HG03108 (cell line): ENCODE data around the gene FBXL5.

Source experiments
- ATAC-seq: cut with Tn5 transposase; IDR thresholded peaks from one replicate; pipeline ENCODE4 v1.9.1; 2021; ENCODE audit warnings: moderate library complexity; ENCODE audit not compliant: unreplicated experiment

The FBXL5 gene

DNA sequence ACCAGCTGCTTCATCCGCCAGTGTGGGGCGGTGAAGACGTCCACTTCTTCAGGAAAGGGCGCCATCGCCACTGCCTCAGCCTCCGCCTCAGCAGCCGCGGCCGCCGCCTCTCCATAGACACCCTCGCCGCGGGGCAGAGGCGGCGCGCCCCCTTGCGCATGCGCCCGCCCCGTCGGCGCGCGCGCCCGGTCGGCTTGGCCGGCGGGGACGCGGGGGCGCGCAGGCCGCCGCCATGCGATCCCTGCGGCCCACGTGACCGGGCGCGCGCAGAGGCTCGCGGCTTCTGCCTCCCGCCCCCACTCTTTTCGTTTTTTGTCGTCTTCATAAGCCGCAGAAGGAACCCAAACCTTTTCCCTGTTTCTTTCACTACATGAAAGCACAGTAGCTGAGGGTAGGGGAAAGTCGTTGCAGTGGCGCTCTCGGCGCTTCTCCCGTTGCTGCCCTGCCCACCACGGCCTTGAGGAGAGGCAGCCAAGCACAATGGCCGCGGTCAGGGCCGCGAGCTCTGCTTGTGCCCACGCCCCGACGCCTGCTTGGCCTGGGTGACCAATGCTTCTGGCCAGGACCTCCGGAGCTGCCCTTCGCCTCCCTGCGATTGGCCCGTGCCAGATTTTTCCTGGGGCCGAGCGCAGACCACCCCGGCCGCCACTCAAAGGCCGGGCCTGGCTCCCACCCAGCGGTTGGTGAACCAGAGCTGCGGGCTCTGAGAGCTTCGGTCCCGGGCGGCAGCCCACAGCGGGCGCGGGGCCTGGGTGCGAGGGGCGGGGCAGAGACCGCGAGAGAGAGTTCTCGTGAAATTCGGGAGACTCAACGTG lies at the start of gene FBXL5:
Gene FBXL5, minus strand, starts transcription at position 135 of the 815 bp plus-strand sequence. Its CDS starts 70 bp downstream, at position 65.
- ATAC-seq: peak; percentile 62

DNA sequence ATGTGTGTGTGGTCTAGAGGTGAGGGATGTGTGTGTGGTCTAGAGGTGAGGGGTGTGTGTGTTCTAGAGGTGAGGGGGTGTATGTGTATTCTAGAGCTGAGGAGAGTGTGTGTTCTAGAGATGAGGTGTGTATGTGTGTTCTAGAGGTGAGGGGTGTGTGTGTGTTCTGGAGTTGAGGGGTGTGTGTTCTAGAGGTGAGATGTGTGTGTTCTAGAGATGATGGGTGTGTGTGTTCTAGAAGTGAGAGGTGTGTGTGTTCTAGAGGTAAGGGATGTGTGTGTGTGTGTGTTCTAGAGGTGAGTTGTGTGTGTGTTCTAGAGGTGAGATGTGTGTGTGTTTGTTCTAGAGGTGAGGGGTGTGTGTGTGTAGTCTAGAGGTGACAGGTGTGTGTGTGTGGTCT lies 49.0 kb upstream of the FBXL5 start:
- ATAC-seq: no peak

GRCh38 chr4:15703439-15703838 lies 48.3 kb upstream of the FBXL5 start:
- no peak for ATAC-seq

DNA sequence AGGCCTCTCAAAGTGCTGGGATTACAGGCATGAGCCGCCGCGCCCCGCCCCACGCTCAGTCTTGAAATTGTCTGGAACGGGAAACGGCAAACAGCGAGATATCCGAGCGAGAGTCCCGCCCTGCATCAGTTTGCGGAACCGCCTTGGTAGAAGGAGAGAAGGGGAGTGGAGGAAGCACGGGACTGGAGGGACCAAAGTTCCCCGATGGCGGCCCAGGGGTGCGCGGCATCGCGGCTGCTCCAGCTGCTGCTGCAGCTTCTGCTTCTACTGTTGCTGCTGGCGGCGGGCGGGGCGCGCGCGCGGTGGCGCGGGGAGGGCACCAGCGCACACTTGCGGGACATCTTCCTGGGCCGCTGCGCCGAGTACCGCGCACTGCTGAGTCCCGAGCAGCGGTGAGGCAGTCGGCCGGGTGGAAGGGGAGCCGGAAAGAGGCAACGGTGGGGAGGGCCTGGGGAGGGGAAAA lies 47.8 kb upstream of the FBXL5 start, which contains the start of gene BST1:
Gene BST1, plus strand, starts transcription at position 125 of the 463 bp plus-strand sequence. Its CDS starts 80 bp downstream, at position 205.
- peak; percentile 69 for ATAC-seq

DNA sequence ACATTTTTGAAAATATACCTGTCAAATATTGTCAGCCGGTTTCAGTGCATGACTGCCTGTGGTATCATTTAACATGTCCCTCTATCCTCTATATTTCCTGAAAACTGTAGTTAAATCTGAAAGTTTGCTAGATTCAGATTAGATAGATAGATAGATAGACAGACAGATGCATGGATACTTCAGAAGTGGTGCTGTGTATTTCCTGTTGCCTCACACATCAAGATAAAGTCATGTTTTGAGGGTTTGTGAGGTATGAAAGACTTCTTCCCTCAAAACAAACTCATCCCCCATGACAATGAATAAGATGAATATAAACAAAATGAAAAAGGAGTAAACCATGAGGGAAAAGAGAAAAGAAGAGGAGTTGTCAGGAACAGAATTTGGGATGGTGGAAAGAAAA lies 41.7 kb upstream of the FBXL5 start:
- no peak for ATAC-seq

GRCh38 chr4:15695729-15696128 lies 40.6 kb upstream of the FBXL5 start:
- no peak for ATAC-seq

GRCh38 chr4:15695240-15695699 lies 40.1 kb upstream of the FBXL5 start:
- ATAC-seq: no peak

DNA sequence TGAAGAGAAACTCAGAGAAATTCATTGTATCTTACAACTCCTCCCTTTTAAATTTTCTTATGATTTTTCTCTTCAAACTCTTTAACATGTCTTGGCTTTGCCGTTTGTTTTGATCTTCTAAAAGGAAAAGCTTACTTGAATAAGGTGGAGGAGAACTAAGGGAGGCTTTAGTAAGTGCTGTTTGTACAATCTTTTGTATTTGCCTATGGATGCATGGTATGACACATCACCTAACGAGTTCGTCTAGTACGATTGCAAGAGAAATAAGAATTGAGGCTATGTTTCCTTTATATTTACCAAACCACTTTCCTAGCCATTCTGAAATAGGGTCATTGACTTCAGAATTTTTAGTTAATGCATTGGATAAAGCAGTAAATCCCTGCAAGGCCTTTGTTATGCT lies 39.3 kb upstream of the FBXL5 start:
- no peak for ATAC-seq

DNA sequence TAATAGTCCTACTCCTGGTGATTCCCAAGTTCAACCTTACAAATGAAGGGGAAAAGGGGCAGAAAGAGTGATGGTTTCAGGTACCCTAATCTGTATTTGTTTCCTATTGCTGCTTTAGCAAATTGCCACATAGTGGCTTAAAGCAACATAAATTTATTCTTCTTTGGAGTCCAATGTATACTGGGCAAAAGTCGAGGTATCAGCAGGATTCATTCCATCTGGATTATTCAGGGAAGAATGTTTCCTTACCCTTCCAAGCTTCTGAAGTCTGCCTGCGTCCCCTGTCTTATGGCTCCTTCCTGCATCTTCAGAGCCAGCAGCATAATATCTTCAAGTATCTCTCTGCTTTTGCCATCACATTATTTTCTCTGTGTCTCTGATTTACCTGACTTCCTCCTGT lies 37.4 kb upstream of the FBXL5 start:
- no peak for ATAC-seq

DNA sequence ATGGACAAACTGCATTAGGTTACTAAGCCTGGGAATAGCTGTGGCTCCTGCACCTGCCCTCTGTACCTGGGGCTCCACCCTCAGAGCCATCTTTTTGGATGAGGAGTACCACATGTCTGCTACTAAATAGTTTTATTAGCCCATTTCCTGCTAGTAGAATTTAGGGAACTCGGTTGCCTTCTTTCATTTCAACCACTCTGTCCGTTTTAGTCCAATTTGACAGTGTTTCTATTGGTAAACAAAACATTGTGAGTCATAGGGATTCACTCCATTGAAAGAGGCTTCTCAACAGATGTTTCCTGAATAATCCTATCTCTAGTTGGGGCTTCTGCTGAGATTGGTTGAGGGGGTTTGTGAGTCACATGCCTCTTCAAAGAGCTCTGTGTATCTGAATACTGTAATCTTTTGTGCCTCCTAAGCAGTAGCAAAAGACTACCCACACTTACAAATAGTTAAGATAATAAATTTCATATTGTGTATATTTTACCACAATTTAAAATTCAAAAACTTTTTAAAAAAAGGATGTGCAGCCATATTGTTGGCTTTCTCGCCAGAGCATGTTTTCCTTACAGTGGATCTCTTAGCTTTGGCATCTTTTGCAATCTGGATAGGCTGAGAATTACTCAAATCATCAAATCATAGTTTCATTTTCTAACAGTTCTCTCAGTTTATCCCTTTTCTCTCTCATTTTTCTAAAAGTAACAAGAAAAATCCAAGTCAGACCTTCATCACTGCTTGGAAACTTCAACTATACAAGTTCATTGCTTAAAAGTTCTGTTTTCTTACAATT lies 36.4 kb upstream of the FBXL5 start:
- ATAC-seq: no peak

- ATAC-seq: no peak
These were observed 35.1 kb upstream of the FBXL5 start for GRCh38 chr4:15690020-15690809.

- no peak for ATAC-seq
These were observed 34.4 kb upstream of the FBXL5 start for GRCh38 chr4:15689540-15689939.

DNA sequence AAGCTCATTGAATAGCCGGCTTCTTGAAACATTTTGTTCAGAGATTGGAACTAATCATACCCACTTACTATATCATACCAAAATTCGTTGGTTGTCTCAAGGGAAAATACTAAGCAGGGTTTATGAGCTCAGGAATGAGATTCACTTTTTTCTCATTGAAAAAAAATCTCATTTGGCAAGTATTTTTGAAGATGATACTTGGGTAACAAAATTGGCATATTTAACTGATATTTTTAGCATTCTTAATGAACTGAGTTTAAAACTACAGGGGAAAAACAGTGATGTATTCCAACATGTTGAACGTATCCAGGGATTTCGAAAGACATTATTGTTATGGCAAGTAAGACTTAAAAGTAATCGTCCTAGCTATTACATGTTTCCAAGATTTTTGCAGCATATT lies 32.9 kb upstream of the FBXL5 start:
- no peak for ATAC-seq

GRCh38 chr4:15684498-15684897 lies 29.3 kb upstream of the FBXL5 start:
- ATAC-seq: no peak

- no peak for ATAC-seq
These were observed 28.0 kb upstream of the FBXL5 start for GRCh38 chr4:15683143-15683495.

DNA sequence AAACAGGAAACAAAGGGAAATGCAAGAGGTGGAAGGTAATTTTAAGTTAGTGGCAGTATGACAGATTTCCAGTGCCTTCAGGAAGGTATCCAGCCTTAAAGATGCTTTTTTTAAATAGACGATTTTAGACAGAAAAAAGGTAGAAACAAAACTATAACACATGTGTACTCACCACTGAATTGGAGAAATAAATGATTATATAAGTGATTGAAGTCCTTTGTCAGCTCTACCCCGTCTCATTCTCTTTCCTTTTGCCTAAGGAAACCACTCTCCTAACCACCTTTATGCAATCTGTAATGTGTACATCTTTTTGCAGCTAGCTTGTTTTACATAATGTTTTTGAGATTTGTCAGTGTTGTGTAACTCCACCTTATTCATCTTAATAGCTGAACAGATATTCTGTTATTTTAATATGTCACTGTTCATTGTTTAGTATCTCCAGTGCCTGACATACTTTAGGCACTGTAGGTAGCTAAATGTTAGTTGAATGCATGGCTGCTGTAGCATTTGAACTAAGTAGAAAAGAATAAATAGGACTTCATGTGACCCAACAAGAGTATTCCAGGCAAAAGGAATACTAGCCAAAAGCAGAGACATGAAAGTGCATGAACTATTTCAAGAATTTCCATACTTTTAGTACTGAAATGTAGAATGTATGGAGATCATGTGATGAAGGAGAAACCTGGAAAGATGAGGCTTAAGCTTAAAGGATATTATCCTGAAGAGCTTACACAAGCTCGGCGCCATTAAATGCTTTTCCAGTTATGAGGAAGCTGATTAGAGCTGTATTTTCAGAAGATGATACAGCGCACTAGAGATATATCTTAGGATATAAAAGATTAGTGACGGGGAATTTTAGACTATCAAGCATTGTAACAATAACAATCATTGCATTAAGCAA lies 27.3 kb upstream of the FBXL5 start:
- ATAC-seq: no peak

DNA sequence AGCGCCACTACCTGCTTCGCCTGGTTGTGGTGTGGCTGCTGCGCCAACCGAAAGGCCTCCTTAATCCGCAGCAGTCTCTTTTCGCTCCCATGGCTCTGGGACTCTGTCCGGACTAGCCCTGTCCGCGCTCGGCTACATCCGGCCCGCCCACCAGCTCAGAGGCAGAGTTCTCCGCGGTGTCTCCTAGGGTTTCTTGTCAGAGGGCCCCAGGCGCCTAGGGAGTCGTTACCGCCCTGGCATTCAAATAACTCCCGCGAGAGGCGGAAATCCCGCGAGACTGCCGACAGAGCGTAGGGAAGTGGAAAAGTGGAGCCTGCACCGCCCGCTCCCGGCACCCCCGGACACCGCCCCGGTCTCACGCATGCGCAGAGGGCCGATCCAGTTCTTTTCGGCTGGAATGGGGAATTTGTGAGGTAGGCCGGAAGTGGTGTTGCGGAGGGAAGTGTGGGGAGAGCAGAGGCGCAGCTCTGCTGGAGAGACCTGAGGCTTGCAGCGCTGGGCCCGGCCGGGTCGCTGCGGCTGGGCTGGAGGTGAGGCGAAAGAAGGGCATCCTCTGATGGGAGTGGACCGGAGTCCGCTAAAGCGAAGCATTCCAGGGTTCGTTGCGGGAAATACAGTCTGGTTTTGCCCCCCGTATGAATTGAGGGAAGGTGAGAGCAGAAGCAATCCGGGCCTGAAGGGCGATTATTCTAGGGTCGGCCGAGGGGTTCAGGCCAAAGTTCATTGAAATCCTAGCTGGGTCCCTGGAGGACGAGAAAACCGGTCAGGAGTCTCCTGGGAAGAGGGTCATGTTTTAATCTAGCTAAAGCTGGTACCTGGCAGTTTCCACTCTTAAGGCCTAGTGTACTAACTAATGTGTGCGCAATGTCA lies 26.4 kb upstream of the FBXL5 start, which contains the start of gene FAM200B:
Gene FAM200B, plus strand, starts transcription at position 456 of the 870 bp plus-strand sequence. CDS start 5,151 bp downstream, outside the sequence.
- ATAC-seq: peak; percentile 91

- no peak for ATAC-seq
These were observed 25.9 kb upstream of the FBXL5 start for GRCh38 chr4:15681067-15681371.

- no peak for ATAC-seq
These were observed 22.4 kb upstream of the FBXL5 start for GRCh38 chr4:15677507-15677988.
